HepG2 (cell line): ENCODE measurements around the gene SLC2A5. TPM values are rescaled to one million over a fixed set of nuclear protein-coding genes. Genes with fewer than 3 reads are reported as not detected.

Experiments used
- ARNT2 ChIP-seq: sonication (generic); formaldehyde crosslinking; IDR thresholded peaks from 2 replicates; pipeline ENCODE4 v1.8.0; 2022; ENCODE audit warnings: mild to moderate bottlenecking, low read depth, missing genetic modification reagents, moderate library complexity
- ATF3 ChIP-seq: sonication (generic); formaldehyde crosslinking; IDR thresholded peaks from 2 replicates; pipeline ENCODE4 v1.4.0; 2020; ENCODE audit warnings: missing genetic modification reagents
- CENPX ChIP-seq: sonication (generic); formaldehyde crosslinking; IDR thresholded peaks from 2 replicates; pipeline ENCODE4 v1.9.0; 2021; ENCODE audit warnings: mild to moderate bottlenecking, missing genetic modification reagents, moderate library complexity
- ETV6 ChIP-seq: sonication (generic); formaldehyde crosslinking; conservative IDR thresholded peaks from 2 replicates; pipeline ENCODE4 v1.4.0; 2020; ENCODE audit warnings: missing genetic modification reagents
- IRX3 ChIP-seq: sonication (generic); formaldehyde crosslinking; IDR thresholded peaks from 2 replicates; pipeline ENCODE4 v1.8.1; 2023; ENCODE audit warnings: mild to moderate bottlenecking, low read depth, missing genetic modification reagents, borderline replicate concordance
- MBNL3 ChIP-seq: fragments of 250-450 bp; sonication (Bioruptor Pico); conservative IDR thresholded peaks from 2 replicates; pipeline ENCODE4 v1.8.0; 2022; ENCODE audit warnings: mild to moderate bottlenecking, inconsistent platforms
- RARG ChIP-seq: sonication (generic); formaldehyde crosslinking; IDR thresholded peaks from 2 replicates; pipeline ENCODE4 v1.4.0; 2020; ENCODE audit warnings: low read depth, mild to moderate bottlenecking, missing genetic modification reagents
- SRSF9 ChIP-seq: fragments of 200-400 bp; formaldehyde crosslinking; IDR thresholded peaks from 2 replicates; pipeline ENCODE4 v1.6.1; 2018; ENCODE audit warnings: borderline replicate concordance, mild to moderate bottlenecking, low read depth, low read length; ENCODE audit not compliant: insufficient read depth, poor library complexity, severe bottlenecking
- SRY ChIP-seq: sonication (generic); formaldehyde crosslinking; IDR thresholded peaks from 2 replicates; pipeline ENCODE4 v1.8.0; 2022; ENCODE audit warnings: mild to moderate bottlenecking, missing genetic modification reagents
- TOPORS ChIP-seq: sonication (generic); formaldehyde crosslinking; IDR thresholded peaks from 2 replicates; pipeline ENCODE4 v1.8.0; 2023; ENCODE audit warnings: mild to moderate bottlenecking, missing genetic modification reagents
- ZNF17 ChIP-seq: sonication (generic); formaldehyde crosslinking; IDR thresholded peaks from 2 replicates; pipeline ENCODE4 v1.5.0; 2020; ENCODE audit warnings: mild to moderate bottlenecking, missing genetic modification reagents
- ZNF350 ChIP-seq: sonication (generic); formaldehyde crosslinking; IDR thresholded peaks from 2 replicates; pipeline ENCODE4 v1.4.0; 2020; ENCODE audit warnings: mild to moderate bottlenecking, low read depth, missing genetic modification reagents, borderline replicate concordance
- ZNF550 ChIP-seq: sonication (generic); formaldehyde crosslinking; IDR thresholded peaks from 2 replicates; pipeline ENCODE4 v1.4.0; 2020; ENCODE audit warnings: mild to moderate bottlenecking, missing genetic modification reagents, borderline replicate concordance
- ZNF768 ChIP-seq: sonication (generic); formaldehyde crosslinking; IDR thresholded peaks from 2 replicates; pipeline ENCODE4 v1.4.0; 2020; ENCODE audit warnings: missing genetic modification reagents
- polyA plus RNA-seq, 8 experiments: library from polyadenylated mRNA; depleted of rRNA in 3 of 8; stranded (reverse) in 7 of 8; unstranded in 1 of 8; fragments of >200 nt; fragmentation: Illumina TruSeq in 4 of 8; extraction: Trizol in 4 of 8; gene quantifications; 2 replicates each; pipeline versions ENCODE4 v1.2.1 to v1.2.3, GENCODE V29; 2011 to 2016; ENCODE audit warnings: low read depth in 4 of 8, missing spikeins in 1 of 8, mixed read lengths in 1 of 8; ENCODE audit not compliant: insufficient read depth in 1 of 8
- total RNA-seq, 5 experiments: library from RNA; depleted of rRNA; stranded (reverse); fragments of >200 nt; fragmentation: Illumina TruSeq; extraction: Trizol; gene quantifications; 2 replicates each; pipeline ENCODE4 v1.2.3, GENCODE V29; 2016; ENCODE audit warnings: low read depth in 1 of 5
- TF ChIP-seq, protein P1 (sequence below): sonication (generic); formaldehyde crosslinking; IDR thresholded peaks from 2 replicates; pipeline ENCODE4 v1.4.0; 2020; ENCODE audit warnings: missing genetic modification reagents
- TF ChIP-seq, protein P2 (sequence below): sonication (generic); formaldehyde crosslinking; IDR thresholded peaks from 2 replicates; pipeline ENCODE4 v1.4.0; 2020; ENCODE audit warnings: missing genetic modification reagents
- TF ChIP-seq, protein P3 (sequence below), 2 experiments: fragments of 450-650 bp in 1 of 2; sonication (generic) in 1 of 2; formaldehyde crosslinking in 1 of 2; IDR thresholded peaks; 2 replicates each; pipeline versions ENCODE4 v1.6.1 to v1.8.0; 2016 to 2022; ENCODE audit warnings: antibody characterized with exemption in 1 of 2, mild to moderate bottlenecking in 1 of 2, missing genetic modification reagents in 1 of 2

Gene SLC2A5
- total and polyA plus RNA-seq, 2 of the 13 experiments (the other 11 are each of a cell fraction or from before 2014, with no cell fraction given), result 0.04 to 0.54 TPM

GRCh38 chr1:9100471-9101043 is 31.1 kb upstream of the SLC2A5 start (continued):
- TF ChIP-seq IRX3 (CRISPR knock-in tag), result no peak
- TF ChIP-seq, protein P1, sequence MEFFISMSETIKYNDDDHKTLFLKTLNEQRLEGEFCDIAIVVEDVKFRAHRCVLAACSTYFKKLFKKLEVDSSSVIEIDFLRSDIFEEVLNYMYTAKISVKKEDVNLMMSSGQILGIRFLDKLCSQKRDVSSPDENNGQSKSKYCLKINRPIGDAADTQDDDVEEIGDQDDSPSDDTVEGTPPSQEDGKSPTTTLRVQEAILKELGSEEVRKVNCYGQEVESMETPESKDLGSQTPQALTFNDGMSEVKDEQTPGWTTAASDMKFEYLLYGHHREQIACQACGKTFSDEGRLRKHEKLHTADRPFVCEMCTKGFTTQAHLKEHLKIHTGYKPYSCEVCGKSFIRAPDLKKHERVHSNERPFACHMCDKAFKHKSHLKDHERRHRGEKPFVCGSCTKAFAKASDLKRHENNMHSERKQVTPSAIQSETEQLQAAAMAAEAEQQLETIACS (CRISPR knock-in tag), result no peak
- no peak for TF ChIP-seq ZNF768 (CRISPR knock-in tag)
- TF ChIP-seq, protein P2, sequence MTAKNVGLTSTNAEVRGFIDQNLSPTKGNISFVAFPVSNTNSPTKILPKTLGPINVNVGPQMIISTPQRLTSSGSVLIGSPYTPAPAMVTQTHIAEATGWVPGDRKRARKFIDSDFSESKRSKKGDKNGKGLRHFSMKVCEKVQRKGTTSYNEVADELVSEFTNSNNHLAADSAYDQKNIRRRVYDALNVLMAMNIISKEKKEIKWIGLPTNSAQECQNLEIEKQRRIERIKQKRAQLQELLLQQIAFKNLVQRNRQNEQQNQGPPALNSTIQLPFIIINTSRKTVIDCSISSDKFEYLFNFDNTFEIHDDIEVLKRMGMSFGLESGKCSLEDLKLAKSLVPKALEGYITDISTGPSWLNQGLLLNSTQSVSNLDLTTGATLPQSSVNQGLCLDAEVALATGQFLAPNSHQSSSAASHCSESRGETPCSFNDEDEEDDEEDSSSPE (CRISPR knock-in tag), result no peak
- no peak for TF ChIP-seq MBNL3
- TF ChIP-seq ARNT2 (CRISPR knock-in tag), result no peak
- TF ChIP-seq CENPX (CRISPR knock-in tag), result no peak
- TF ChIP-seq ETV6 (CRISPR knock-in tag), result no peak
- TF ChIP-seq SRY (CRISPR knock-in tag), result no peak
- TF ChIP-seq ZNF550 (CRISPR knock-in tag), result no peak
- no peak for TF ChIP-seq SRSF9
- TF ChIP-seq TOPORS (CRISPR knock-in tag), result no peak
- TF ChIP-seq, protein P3, sequence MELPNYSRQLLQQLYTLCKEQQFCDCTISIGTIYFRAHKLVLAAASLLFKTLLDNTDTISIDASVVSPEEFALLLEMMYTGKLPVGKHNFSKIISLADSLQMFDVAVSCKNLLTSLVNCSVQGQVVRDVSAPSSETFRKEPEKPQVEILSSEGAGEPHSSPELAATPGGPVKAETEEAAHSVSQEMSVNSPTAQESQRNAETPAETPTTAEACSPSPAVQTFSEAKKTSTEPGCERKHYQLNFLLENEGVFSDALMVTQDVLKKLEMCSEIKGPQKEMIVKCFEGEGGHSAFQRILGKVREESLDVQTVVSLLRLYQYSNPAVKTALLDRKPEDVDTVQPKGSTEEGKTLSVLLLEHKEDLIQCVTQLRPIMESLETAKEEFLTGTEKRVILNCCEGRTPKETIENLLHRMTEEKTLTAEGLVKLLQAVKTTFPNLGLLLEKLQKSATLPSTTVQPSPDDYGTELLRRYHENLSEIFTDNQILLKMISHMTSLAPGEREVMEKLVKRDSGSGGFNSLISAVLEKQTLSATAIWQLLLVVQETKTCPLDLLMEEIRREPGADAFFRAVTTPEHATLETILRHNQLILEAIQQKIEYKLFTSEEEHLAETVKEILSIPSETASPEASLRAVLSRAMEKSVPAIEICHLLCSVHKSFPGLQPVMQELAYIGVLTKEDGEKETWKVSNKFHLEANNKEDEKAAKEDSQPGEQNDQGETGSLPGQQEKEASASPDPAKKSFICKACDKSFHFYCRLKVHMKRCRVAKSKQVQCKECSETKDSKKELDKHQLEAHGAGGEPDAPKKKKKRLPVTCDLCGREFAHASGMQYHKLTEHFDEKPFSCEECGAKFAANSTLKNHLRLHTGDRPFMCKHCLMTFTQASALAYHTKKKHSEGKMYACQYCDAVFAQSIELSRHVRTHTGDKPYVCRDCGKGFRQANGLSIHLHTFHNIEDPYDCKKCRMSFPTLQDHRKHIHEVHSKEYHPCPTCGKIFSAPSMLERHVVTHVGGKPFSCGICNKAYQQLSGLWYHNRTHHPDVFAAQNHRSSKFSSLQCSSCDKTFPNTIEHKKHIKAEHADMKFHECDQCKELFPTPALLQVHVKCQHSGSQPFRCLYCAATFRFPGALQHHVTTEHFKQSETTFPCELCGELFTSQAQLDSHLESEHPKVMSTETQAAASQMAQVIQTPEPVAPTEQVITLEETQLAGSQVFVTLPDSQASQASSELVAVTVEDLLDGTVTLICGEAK (IDR thresholded peaks at IDR 0.05), result peak; percentile 67
- TF ChIP-seq, protein P3 (CRISPR knock-in tag; IDR thresholded peaks at IDR 0.05), result peak; percentile 99
- TF ChIP-seq ATF3 (CRISPR knock-in tag), result peak; percentile 68
- no peak for TF ChIP-seq ZNF17 (CRISPR knock-in tag)
- no peak for TF ChIP-seq ZNF350
- no peak for TF ChIP-seq RARG
